Testis (tissue), 3 donors: ENCODE measurements around the gene UGGT2. TPM values are rescaled to one million over a fixed set of nuclear protein-coding genes. Genes with fewer than 3 reads are reported as not detected.
"Not testable (repeated sequence)": the region's sequence is repeated elsewhere in the genome, so short reads cannot be mapped to it uniquely, and the experiment has no call there.

Source experiments
- DNase-seq: peaks from one replicate; pipeline ENCODE4 v3.0.0-alpha.2; 2019
- H3K27ac ChIP-seq, 2 donors: fragments of 200-600 bp; sonication (generic); one replicate each; pipeline ENCODE4 v1.5.1; 2019
- H3K27me3 ChIP-seq: fragments of 200-600 bp; sonication (generic); one replicate; pipeline ENCODE4 v1.5.1; 2019
- H3K36me3 ChIP-seq: fragments of 200-600 bp; sonication (generic); one replicate; pipeline ENCODE4 v1.5.1; 2017; ENCODE audit warnings: low read depth; ENCODE audit errors: missing control alignments
- H3K4me1 ChIP-seq: fragments of 200-600 bp; sonication (generic); one replicate; pipeline ENCODE4 v1.5.1; 2019
- H3K4me3 ChIP-seq, 2 donors: fragments of 200-600 bp; sonication (generic); one replicate each; pipeline ENCODE4 v1.5.1; 2017 to 2019
- H3K9me3 ChIP-seq: fragments of 200-600 bp; sonication (generic); one replicate; pipeline ENCODE4 v1.5.1; 2017
- CTCF ChIP-seq, 3 experiments: fragments of 450-650 bp in 2 of 3; fragments of 200-600 bp in 1 of 3; sonication (generic) in 1 of 3; IDR thresholded peaks; one replicate each; pipeline ENCODE4 v1.5.1; 2016 to 2019; ENCODE audit warnings: antibody characterized with exemption in 3 of 3, mild to moderate bottlenecking in 2 of 3, moderate library complexity in 1 of 3
- POLR2A ChIP-seq: fragments of 450-650 bp; IDR thresholded peaks from one replicate; pipeline ENCODE4 v1.6.1; 2017; ENCODE audit warnings: antibody characterized with exemption, mild to moderate bottlenecking, moderate library complexity
- WGBS, 2 donors: methylation state at CpG; one replicate each; pipeline ENCODE4 v1.1.5; 2018; 5-methylcytosine and 5-hydroxymethylcytosine counted together
- intact Hi-C: fragments of 100-400 bp; cut with DNase I; formaldehyde crosslinking; loops from one replicate; pipeline ENCODE4 v1.15.1; 2023; ENCODE audit warnings: low total_unique reads
- polyA plus RNA-seq: library from polyadenylated mRNA; stranded (reverse); fragments of 350-450 nt; fragmentation: Illumina TruSeq; extraction: RNeasy Lipid Tissue Mini Kit (QIAGEN cat#74804); gene quantifications from one replicate; pipeline ENCODE4 v1.2.3, GENCODE V29; 2014; ENCODE audit warnings: low read depth, low replicate concordance; ENCODE audit not compliant: insufficient read depth
- total RNA-seq, 2 donors: library from RNA; depleted of rRNA; stranded (reverse); fragments of >200 nt; gene quantifications; one replicate each; pipeline ENCODE4 v1.2.3, GENCODE V29; 2016

UGGT2 gene
- total and polyA plus RNA-seq, 3 donors from 2014 or later = 24.6 to 62.6 (median 55.8) TPM

DNA sequence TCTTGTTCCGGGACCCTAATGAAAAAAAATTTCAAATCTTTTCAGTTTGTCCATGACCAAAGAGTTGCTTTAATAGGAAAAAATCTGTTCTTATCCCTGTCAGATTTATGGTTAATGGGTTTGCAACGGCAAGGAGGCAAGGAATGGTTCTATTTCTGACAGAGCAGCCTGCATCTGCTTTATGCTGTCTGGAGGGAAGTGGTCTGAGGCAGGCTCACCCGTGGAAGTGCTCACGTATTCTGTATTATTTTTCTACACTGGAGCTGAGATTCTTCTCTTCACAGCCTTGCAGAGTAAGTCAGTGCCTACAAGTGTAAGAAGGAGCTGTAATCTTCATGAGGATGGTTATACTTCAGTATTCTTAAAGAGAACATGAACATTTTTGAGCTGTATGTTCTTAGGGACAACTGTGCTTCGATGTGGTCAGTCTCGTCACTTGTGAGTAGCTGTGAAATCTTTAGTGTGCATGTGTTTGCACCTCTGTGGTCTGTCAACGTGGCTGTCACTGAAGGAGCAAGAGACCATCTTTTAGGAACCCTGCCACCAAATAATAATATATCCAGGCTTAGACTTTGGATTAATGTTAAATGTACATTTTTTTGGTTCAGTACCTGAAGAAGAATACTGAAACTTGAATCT, 262.0 kb downstream of the UGGT2 start:
- no peaks in the 10 kb centered on the region for H3K36me3 ChIP-seq

GRCh38 chr13:95789315-95789714, 263.9 kb downstream of the UGGT2 start:
- H3K4me3 ChIP-seq, H3K27me3 ChIP-seq, H3K27ac ChIP-seq, H3K36me3 ChIP-seq, DNase-seq, intact Hi-C loops, H3K9me3 ChIP-seq, H3K4me1 ChIP-seq: not testable (repeated sequence)

More for the DNA sequence above, 262.0 kb downstream of the UGGT2 start:
- Histone ChIP-seq H3K4me3 (no peak overlapping the region), H3K27ac (no peak overlapping the region), H3K9me3 (no peaks in the 10 kb centered on the region), H3K4me1 (no peaks in the 10 kb centered on the region), H3K27me3 (no peaks in the 10 kb centered on the region)
- WGBS, 2 donors = 85 to 87% methylated on average over 7 of the region's 7 CpGs
- intact Hi-C loops = no loop called here
- no peak for DNase-seq
- TF ChIP-seq CTCF (IDR thresholded peaks at IDR 0.05) = no peak
- TF ChIP-seq POLR2A = no peak

- WGBS, 2 donors = 40 to 51% methylated on average over 2 of the region's 2 CpGs
Measured at GRCh38 chr13:95788100-95788463, 265.1 kb downstream of the UGGT2 start.

GRCh38 chr13:95787356-95788099, 265.7 kb downstream of the UGGT2 start:
- no peaks in the 10 kb centered on the region for H3K4me1 ChIP-seq
- no peak for DNase-seq
- no peak overlapping the region for H3K4me3 ChIP-seq
- TF ChIP-seq CTCF (IDR thresholded peaks at IDR 0.05) (no peak), POLR2A (no peak)
- 68 to 72% methylated on average over 1 of the region's 1 CpG for WGBS, 2 donors
- no peaks in the 10 kb centered on the region for H3K36me3 ChIP-seq
- no peaks in the 10 kb centered on the region for H3K27me3 ChIP-seq
- intact Hi-C loops = no loop called here
- no peaks in the 10 kb centered on the region for H3K9me3 ChIP-seq
- no peak overlapping the region for H3K27ac ChIP-seq

More at GRCh38 chr13:95788100-95788463, 265.1 kb downstream of the UGGT2 start:
- Histone ChIP-seq H3K36me3 (no peaks in the 10 kb centered on the region), H3K27me3 (no peaks in the 10 kb centered on the region), H3K9me3 (no peaks in the 10 kb centered on the region), H3K4me3 (no peak overlapping the region), H3K4me1 (no peaks in the 10 kb centered on the region), H3K27ac (no peak overlapping the region)
- TF ChIP-seq CTCF (IDR thresholded peaks at IDR 0.05) (no peak), POLR2A (no peak)
- intact Hi-C loops = no loop called here
- DNase-seq = no peak

DNA sequence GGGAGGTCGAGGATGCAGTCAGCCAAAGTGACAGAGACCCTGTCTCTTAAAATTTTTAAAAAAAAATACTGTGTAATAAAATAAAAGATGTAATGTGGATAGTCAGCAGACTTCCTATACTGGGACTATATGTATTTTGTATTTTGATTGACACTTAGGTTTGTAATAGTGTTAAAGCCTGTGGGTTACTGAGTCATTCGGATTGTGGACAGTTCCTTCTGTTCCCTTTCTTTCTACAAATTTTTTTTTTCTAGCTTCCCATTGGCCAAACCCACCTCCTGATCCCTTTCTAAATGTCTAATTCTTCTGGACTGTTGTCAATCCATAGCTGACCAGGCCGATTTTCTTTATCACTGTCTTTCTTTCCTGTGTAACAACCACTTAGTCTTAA, 268.3 kb downstream of the UGGT2 start:
- TF ChIP-seq CTCF (IDR thresholded peaks at IDR 0.05) = no peak
- no peak for TF ChIP-seq POLR2A
- no peaks in the 10 kb centered on the region for H3K27me3 ChIP-seq
- no peak overlapping the region for H3K4me3 ChIP-seq
- no peaks in the 10 kb centered on the region for H3K9me3 ChIP-seq
- no peak for DNase-seq
- WGBS, 2 donors = 89 to 92% methylated on average over 3 of the region's 3 CpGs
- no peaks in the 10 kb centered on the region for H3K36me3 ChIP-seq
- no peaks in the 10 kb centered on the region for H3K4me1 ChIP-seq
- intact Hi-C loops = no loop called here
- H3K27ac ChIP-seq = no peak overlapping the region
